Ammon's horn (tissue), 1 donor: ENCODE results near the gene KLHL36.
"Not testable (repeated sequence)": the region's sequence is repeated elsewhere in the genome, so short reads cannot be mapped to it uniquely, and the experiment has no call there.

Experiments used
- DNase-seq: peaks from one replicate; pipeline ENCODE4 v3.0.0-alpha.2; 2016; ENCODE audit warnings: low spot score

KLHL36 gene

DNA sequence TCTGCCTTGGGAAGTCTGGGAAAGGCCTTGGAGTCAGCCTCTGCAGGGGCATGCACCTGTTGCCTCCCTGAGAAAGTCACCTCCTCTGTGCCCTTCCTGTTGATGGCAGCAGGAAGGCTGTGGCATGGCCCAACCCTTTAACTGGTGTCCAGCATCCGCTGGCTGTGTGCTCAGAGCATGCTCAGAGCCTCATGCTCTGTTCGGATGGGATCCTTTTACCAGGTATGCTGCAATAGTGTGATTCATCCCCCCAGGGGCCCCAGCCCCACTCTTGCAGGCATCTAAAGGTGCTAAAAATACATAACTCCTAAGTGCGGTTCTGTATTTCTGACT, 24.9 kb downstream of the KLHL36 start:
- no peak for DNase-seq

DNA sequence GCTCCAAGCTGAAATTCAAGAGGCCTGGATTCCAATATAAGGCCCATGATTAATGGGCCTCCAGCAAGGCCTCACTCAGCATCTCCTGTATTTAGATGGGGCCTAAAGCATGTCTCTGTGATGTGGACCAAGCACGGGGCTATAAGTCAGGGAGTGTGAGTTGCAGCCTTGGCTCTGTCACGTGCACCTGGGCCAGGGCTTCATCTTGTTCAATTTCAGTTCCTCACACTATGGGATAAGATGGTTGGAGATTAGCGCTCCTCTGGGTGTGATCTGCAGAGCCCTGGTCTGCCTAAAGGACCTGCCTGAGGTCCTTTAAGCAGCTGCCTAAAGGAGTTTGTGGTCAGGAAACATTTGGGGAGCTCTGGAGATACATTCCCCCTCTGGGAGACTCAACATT, 25.2 kb downstream of the KLHL36 start:
- no peak for DNase-seq

DNA sequence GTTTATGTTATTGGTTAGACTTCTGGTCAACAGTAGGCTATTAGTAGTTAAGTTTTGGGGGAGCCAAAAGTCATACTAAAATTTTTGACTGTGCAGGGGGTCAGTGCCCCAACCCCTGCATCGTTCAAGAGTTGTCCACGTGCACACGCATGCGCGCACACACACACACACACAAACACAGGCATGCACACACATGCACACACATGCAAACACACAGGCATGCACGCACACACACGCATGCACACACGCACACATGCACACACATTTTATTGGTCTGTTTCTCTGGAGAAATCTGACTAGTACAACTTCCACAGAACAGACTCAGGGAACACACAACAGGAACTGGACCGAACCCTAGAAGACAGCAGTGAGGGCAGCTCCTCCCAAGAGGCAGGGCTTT, 27.1 kb downstream of the KLHL36 start:
- DNase-seq: no peak

GRCh38 chr16:84675884-84676283, 27.6 kb downstream of the KLHL36 start:
- DNase-seq: no peak

DNA sequence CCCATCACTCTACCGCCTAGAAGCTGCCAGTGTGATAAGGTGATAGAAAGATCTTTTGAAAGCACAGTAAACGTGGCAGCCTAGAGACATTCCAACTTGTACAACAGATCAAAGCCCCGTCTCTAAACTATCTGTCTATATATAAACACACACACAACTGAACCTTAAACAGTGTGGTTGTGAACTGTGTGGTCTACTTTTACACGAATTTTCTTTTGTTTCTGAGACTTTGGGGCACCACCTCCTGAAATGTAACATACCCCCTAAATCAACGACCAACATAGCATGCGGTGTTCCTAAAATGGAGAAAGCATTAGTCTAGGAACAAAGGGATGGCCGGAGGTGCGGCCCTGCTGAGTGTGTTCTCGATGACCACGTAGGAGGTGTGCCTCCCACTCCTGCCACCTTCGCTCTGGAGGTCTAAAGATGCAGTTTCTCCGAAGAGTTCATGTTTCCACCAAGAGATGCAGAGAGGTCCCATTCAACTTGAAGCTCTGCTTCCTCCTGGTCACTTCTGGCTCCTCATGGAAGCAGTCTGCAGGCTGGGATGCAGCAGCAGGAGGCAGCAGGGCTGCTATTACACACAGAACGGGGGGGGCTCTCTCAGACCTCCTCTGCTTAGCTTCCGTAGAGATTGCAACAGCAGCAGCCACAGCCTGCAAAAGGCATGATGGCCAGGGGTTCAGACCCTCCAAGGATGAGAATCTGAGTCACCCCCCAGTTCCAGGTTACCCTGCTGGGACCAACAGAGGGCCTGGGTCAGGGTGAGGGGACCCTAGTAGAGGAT, 28.9 kb downstream of the KLHL36 start:
- no peak for DNase-seq

DNA sequence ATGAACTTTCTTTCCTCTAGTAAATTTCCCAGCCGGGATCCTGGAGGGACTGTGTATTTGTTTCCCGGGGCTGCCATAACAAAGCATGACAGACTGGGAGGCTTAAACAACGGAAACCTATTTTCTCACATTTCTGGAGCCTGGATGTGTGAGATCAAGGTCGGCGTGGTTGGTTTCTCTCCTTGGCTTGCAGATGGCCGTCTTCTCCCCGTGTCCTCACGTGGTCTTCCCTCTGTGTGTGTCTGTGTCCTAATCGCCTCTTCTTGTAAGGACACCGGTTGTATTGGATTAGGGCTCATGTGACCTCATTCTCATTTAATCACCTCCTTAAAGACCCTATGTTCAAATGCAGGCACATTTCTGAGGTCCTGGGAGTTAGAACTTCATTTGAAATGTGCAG, 29.5 kb downstream of the KLHL36 start:
- no peak for DNase-seq

DNA sequence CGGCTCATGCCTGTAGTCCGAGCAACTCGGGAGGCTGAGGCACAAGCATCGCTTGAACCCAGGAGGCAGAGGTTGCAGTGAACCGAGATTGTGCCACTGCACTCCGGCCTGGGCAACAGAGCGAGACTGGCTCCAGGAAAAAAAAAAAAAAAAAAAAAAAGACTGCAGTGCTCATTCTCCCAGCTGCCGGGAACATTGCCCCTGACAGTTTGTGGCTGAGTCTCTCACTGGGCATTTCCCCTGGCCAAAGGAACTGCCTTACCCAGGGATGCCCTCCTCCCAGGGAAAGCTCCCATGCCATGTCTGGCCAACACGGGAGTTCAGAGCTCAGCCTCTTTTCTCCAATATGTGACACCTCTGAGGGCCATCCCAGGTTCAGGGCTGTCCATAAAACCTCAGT, 30.2 kb downstream of the KLHL36 start:
- no peak for DNase-seq

- no peak for DNase-seq
These were observed 32.0 kb downstream of the KLHL36 start for GRCh38 chr16:84680165-84680842.

DNA sequence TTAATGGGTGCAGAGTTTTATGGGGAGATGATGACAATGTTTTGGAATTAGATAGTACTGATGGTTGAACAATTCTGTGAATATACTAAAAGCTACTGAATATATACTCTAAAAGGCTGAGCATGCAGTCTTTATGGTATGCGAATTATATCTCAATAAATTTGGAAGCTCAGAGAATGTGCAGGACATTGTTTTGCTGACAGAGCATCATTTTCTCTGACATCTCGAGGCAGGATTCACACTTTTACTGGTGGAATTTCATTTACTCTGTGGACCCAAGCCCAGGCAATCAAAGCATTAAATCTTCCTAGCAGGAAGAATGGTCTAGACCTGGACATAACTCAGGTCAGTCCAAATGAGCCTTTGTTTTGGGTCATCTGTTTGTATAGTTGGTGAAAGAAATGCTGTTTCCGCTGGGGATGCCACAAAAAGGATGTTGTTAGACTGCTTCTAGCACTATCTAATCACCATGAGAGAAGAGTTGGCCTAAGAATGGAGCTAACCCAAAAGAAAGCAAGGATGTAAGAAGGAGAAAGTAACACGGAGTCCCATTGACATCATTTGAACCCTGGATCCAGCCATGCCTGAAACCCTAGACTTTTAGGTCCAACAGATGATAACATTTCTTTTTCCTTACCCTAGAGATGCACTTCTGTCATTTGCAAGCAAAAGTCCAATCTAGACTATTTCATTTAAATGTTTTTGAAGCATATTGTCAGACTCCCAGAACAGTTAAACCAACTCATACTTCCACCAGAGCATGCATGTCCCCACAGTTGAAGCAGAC, 32.7 kb downstream of the KLHL36 start:
- DNase-seq: no peak

DNA sequence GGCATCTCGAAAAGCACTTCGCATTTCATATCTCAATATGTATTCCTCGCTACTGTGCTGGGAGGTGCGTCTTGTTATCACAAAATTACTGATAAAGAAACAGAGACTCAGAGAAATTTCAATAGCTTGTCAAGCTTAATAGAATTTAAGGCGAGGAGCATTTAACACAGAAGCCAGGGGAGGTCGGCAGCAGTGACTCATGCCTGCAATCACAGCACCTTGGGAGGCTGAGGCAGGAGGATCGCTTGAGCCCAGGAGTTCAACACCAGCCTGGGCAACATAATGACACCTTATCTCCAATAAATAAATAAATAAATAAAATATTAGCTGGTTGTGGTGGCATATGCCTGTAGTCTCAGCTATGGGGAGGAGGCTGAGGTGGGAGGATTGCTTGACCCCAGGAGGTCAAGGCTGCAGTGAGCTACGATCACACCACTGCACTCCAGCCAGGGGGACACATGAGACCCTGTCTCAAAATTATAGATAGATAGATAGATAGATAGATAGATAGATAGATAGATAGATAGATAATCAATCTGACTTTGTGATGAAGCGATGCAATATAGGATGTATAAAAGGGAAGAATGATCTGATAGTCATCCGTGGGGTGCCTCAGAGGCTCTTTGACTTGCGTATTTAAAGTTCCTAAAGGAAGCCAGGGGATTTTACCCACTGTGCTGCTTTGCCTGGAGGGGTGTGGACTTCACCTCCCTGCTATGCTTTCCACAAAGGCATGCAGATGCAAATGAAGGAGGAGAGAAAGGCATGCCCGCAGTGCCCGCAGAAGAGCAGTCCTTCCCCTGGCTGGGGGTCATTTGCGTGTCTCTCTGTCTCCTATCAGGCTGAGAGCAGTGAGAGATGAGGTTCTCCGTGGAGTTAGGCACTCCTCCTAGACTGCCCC, 35.6 kb downstream of the KLHL36 start:
- DNase-seq: no peak

DNA sequence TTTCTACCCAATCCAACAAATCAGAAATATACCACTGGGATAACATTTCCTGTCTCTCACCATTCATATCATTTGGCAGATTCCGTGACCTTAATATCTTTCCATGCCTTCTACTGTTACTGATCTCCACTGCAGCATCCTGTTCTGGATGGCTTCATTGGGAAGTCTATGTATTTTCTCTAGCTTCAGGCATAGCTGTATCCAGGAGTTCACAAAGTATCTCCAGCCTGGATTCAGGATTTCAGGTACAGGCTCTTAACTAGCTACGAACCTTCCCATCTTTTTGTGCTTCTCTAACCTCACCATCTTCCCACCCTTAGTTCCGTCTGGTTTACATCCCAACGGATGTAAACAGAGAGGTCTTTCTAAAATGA, 36.3 kb downstream of the KLHL36 start:
- no peak for DNase-seq

DNA sequence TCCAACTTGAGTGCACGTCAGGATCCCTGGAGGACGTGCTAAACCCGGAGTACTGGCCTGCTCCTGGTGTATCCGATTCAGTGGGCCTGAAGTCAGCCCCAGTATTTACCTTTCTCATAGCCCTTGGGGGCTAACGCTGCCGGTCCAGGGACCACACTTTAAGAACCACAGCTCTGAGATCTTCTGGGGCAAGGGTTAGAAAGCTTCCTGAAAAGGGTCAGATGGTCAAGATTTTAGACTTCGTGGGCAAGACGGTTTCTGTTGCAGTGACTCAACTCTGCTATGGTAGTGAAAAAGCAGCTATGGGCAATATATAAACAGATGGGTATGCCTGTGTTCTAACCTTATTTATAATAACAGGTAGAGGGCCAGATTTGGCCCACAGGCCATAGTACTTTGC, 36.9 kb downstream of the KLHL36 start:
- DNase-seq: no peak

DNA sequence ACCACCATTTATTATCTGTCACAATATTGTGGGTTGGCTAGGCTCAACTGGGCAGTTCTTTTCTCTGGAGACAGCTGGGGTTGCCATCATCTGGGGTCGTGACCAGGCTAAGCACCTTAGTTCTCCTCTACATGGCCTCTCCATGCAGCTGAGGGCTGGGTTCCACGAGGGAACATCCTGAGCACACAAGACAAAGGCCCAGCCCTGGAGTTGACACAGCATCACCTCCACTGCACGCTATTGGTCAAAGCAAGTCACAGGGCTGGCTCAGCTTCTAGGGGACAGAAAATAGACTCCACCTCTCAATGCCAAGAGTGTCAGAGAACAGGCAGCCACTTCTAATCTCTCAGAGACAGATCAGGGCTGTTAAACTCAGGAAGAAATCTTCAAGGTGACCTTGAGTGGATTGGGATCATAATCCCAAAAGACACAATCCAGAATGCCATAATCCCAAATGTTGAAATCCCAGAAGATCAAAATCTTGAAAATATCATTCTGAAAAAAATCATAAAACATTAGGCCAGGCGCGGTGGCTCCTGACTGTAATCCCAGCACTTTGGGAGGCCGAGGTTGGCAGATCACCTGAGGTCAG, 38.5 kb downstream of the KLHL36 start:
- no peak for DNase-seq

GRCh38 chr16:84687715-84688114, 39.4 kb downstream of the KLHL36 start:
- DNase-seq: no peak

DNA sequence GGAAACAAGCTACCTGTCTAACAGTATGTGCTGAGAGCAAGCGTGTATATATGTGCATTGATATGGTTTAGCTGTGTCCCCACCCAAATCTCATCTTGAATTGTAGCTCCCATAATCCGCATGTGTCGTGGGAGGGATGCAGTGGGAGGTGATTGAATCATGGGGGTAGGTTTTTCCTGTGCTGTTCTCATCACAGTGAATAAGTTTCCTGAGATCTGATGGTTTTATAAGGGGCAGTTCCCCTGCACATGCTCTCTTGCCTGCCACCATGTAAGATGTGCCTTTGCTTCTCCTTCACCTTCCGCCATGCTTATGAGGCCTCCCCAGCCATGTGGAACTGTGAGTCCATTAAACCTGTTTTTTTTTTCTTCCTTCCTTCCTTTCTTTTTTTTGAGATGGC, 39.9 kb downstream of the KLHL36 start:
- DNase-seq: not testable (repeated sequence)

DNA sequence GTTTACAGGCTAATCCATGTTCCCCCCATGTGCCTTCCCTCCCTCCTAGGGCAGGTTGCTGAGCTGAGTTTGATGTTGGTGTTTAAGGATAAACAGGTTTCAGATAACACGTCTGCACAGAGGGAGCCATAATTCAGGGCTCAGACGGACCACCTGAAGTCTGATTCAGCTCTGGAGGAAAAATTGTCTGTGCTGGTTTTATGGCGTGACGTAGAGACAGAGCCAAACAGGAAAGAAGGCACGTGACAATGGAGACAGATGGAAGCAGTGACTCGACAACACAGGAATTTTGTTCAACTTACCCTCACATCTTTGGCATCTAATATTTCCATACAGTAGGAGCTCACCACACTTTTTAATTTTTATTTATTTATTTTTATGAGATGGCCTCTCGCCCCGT, 40.8 kb downstream of the KLHL36 start:
- DNase-seq: no peak

- DNase-seq: no peak
These were observed 41.9 kb downstream of the KLHL36 start for GRCh38 chr16:84690088-84690819.

DNA sequence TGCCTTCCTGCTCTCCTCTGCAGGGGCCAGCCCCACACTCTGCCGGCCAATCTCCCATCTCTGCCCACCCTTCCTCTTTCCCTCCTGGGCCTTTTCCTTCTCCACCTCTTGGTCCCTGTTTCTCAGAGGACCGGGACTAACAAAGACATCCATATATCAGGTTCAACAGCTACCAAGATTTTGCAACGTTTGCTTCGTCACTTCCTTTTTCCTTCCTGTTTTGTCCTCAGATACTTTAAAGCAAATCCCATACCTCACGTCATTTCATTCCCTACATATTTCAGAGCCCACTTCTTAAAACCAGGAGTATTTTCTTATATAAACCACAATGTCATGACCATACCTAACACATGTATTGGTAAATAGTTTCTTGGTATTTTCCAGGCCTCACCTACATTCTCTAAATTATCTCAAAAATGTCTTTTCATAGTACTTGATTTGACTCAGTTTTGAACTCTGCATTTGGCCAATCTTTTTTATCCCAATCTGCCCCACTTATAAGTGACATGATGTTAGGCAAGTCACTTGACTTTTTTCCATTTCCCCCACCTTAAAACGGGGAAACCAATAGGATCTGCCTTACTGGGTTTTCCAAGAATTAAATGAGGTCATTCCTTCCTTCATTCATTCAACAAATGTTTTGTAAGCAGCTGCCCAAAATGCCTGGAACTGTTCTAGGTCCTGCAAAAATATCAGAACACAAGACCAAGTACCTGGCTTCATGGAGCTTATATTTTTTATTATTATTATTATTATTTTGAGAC, 44.3 kb downstream of the KLHL36 start:
- no peak for DNase-seq

GRCh38 chr16:84693869-84694268, 45.6 kb downstream of the KLHL36 start:
- DNase-seq: not testable (repeated sequence)

DNA sequence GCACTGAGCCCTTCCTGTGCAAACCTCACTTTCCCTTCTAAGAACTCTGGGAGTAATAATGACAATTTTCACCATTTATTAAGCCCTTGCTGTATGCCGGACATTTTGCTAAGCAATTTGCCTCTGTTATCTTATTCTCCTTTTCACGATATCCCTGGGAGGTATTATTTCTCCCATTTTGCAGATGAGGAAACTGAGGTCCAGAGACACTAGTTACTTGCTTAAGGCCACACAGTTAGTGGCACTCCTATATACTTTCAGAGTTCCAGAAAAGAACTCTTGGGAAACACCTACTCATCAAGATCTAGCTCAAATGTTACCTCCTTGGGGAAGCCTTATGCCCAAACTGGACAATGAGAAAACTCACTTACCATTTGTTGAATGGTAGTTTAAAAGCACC, 46.7 kb downstream of the KLHL36 start:
- no peak for DNase-seq
